Activated CD4-positive, alpha-beta memory T cell treated with anti-CD3 and anti-CD28 coated beads for 36 hours (primary cell): ENCODE measurements around the gene HABP2. TPM values are rescaled to one million over a fixed set of nuclear protein-coding genes. Genes with fewer than 3 reads are reported as not detected.

ENCODE experiments used
- CTCF ChIA-PET: fragments of 350-600 bp; sonication (Branson Sonifier 250); formaldehyde crosslinking; loops from one replicate; lab custom pipeline; 2021; ENCODE audit warnings: antibody characterized with exemption, inconsistent platforms; lab: Charles Lee
- POLR2A ChIA-PET: fragments of 350-600 bp; sonication (Branson Sonifier 250); formaldehyde crosslinking; loops from one replicate; lab custom pipeline; 2021; ENCODE audit warnings: antibody characterized with exemption; lab: Charles Lee
- DNase-seq: peaks from one replicate; pipeline ENCODE4 v3.0.0-alpha.2; 2020
- H3K27ac Mint-ChIP-seq: one replicate; pipeline ENCODE4 v1.8.0; 2021; ENCODE audit warnings: mixed read lengths
- H3K27me3 Mint-ChIP-seq: one replicate; pipeline ENCODE4 v1.8.0; 2021; ENCODE audit warnings: mixed read lengths
- H3K36me3 Mint-ChIP-seq: one replicate; pipeline ENCODE4 v1.8.0; 2021; ENCODE audit warnings: mixed read lengths
- H3K4me1 Mint-ChIP-seq: one replicate; pipeline ENCODE4 v1.8.0; 2021; ENCODE audit warnings: low read depth, mixed read lengths
- H3K4me3 Mint-ChIP-seq: one replicate; pipeline ENCODE4 v1.8.0; 2021; ENCODE audit warnings: mild to moderate bottlenecking, mixed read lengths
- H3K9me3 Mint-ChIP-seq: one replicate; pipeline ENCODE4 v1.8.0; 2021; ENCODE audit warnings: mixed read lengths
- intact Hi-C: fragments of 100-400 bp; cut with micrococcal nuclease; formaldehyde crosslinking; loops from one replicate; pipeline ENCODE4 v1.15.1; 2023
- total RNA-seq, 2 experiments: library from RNA; stranded (reverse); gene quantifications; one replicate each; pipeline ENCODE4 v1.2.3, GENCODE V29; 2021

Gene HABP2
- total RNA-seq, 2 experiments from 2014 or later, result not detected

DNA sequence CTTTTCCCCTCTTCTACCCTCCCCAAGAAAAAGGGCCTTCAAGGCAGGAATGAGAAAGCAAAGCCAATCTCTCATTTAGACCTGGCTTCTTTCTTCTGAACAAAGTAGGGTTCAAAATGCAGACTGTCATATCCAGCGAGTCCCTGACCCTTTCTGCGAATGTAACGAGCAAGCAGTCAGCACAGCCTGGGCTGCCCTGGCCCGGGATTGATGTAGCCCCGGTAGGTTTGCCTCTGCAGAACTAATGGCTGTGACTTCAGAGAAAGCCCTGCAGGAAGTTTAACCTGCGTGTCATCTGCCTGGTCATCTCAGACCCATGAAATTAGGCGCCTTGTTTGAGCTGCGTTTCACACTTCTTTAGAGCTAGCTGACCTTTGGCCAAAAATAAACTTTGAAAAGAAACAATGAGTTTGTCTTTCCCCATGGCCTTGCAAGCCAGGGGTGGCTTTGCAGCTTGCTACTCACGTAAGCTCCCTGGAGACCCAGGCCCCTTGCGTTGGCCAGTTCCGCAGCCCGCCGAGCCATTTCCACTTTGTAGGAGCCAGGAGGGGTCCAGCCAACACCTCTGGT is 36.4 kb downstream of the HABP2 start:
- H3K4me1 Mint-ChIP-seq, result no peaks in the 10 kb centered on the region
- H3K36me3 Mint-ChIP-seq, result no peaks in the 10 kb centered on the region
- no peak overlapping the region for H3K4me3 Mint-ChIP-seq
- ChIA-PET POLR2A (no interaction called here), CTCF (no interaction called here)
- no peak overlapping the region for H3K27ac Mint-ChIP-seq
- intact Hi-C loops, result no loop called here
- H3K9me3 Mint-ChIP-seq, result no peaks in the 10 kb centered on the region
- peaks cover 6% of the 10 kb centered on the region for H3K27me3 Mint-ChIP-seq
- DNase-seq, result no peak

DNA sequence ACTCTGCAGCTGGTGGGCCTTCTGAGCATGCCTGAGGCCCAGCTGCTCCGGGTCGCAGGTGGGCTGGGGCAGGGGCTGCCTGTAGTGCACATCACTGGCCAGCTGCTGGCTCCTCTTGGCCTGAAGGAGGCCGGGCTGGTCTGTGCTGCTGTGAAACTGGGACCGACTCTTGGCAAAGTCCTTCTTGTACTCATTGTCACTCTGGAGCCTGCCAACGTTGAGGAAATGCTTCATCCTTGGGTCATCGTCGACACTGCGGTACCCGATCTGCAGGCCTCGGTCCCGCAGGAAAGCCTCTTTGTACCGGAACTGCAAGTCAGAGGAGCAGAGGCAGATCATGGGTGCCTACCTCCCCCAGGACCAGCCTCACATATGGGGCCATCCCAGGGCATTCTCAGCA is 37.7 kb downstream of the HABP2 start:
- CTCF ChIA-PET, result no interaction called here
- Mint-ChIP-seq H3K27me3 (peaks cover 6% of the 10 kb centered on the region), H3K4me3 (no peak overlapping the region), H3K27ac (no peak overlapping the region), H3K4me1 (no peaks in the 10 kb centered on the region), H3K9me3 (no peaks in the 10 kb centered on the region), H3K36me3 (no peaks in the 10 kb centered on the region)
- no peak for DNase-seq
- POLR2A ChIA-PET, result no interaction called here
- intact Hi-C loops, result no loop called here

DNA sequence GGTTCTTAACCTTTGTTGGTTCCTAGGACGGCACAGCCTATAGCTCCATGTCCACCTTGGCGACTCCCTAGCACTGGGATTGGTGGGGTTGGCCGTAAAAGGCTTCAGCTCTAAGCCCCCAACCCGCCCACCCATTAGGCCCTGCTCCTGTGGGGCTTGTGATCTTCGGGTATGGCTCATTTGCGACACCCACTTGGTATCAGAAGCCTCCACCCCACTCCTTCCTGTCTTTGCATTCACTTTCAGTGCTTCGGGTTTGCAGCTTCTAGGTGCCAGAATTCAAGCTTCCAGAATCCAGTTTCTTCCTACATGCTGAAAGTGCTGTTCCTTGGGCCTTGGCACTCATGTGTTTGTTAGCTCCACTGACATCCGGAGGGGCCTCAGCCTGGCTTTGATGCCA is 39.5 kb downstream of the HABP2 start:
- ChIA-PET POLR2A (no interaction called here), CTCF (no interaction called here)
- H3K27me3 Mint-ChIP-seq, result peaks cover 7% of the 10 kb centered on the region
- H3K4me3 Mint-ChIP-seq, result no peak overlapping the region
- H3K9me3 Mint-ChIP-seq, result no peaks in the 10 kb centered on the region
- no peak for DNase-seq
- no peaks in the 10 kb centered on the region for H3K36me3 Mint-ChIP-seq
- intact Hi-C loops, result no loop called here
- H3K4me1 Mint-ChIP-seq, result no peaks in the 10 kb centered on the region
- H3K27ac Mint-ChIP-seq, result no peak overlapping the region

DNA sequence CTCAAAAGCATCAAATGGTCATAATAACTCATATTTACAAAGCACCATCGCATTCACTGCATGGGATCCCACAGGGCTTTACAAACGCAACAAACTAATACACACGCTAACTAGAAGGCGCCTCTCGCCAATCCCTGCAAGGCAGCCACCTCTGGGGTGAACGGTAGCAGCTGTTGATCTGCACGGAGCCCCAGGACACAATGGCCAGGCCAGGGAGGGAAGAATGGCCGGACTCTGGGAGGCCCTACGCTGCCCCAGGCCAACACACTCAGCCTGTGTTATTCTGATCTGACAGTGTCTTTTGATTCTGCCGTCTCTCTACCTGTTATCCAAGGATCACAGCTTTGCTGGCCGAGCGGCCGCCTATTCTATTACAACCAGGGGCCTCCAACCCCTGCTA is 41.8 kb downstream of the HABP2 start:
- Mint-ChIP-seq H3K36me3 (no peaks in the 10 kb centered on the region), H3K9me3 (no peaks in the 10 kb centered on the region), H3K4me1 (no peaks in the 10 kb centered on the region), H3K27me3 (peaks cover 7% of the 10 kb centered on the region), H3K27ac (no peak overlapping the region), H3K4me3 (no peak overlapping the region)
- CTCF ChIA-PET, result no interaction called here
- POLR2A ChIA-PET, result no interaction called here
- no peak for DNase-seq
- intact Hi-C loops, result no loop called here

DNA sequence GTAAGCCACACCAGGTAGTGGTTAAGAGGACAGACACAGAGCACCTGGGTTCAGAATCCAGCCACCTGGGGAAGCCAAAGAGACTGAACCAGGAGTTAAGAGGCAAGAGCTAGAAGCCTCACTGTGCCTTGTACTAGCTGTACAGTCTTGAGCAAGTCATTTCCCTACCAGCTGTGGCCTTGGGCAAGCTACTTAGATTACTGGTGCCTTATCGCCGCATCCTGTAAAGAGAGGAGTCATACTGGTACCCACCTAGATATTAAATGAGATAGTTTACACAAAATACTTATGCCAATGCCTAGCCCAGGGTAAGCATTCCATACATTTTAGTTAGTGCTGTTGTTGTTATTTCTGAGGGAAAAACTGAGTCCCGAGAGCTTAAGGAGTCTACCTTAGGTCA is 47.7 kb downstream of the HABP2 start:
- Mint-ChIP-seq H3K4me3 (no peak overlapping the region), H3K4me1 (no peaks in the 10 kb centered on the region), H3K36me3 (no peaks in the 10 kb centered on the region), H3K27ac (no peak overlapping the region), H3K27me3 (peaks cover 1% of the 10 kb centered on the region), H3K9me3 (no peaks in the 10 kb centered on the region)
- no peak for DNase-seq
- ChIA-PET POLR2A (no interaction called here), CTCF (no interaction called here)
- intact Hi-C loops, result no loop called here

DNA sequence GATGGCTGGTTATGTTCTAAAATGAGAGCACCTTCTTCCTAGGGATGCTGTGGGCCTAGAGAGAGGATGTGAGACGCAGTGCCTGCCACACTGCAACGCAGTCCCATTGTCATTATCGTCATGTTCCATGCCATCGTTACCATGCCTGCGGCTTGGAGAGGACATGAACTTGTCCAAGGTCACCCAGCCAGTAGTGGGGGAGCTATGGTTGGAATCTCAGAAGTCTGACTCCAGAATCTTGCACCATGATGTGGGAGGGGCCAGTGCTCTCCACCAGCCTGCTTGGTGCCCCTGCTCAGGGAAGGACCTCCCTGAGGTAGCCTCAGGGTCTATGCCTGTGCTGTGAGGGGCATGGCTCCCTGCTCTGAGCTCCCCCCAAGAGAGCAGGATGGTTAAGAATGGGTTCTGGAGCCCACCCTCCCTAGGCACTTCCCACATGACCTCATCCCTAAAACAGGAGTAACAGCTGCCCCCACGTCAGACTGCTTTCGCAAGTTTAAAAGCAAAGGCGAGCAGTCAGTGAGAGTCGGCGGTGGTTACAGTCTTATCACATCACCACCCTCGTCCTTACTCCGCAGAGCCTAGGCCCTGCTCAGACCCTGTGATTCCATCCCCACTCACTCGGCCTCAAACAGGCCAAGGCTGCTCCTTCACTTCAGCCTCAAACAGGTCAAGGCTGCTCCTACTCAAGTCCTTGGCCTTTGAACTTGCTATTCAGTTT is 50.4 kb downstream of the HABP2 start:
- Mint-ChIP-seq H3K4me1 (no peaks in the 10 kb centered on the region), H3K27me3 (no peaks in the 10 kb centered on the region), H3K36me3 (no peaks in the 10 kb centered on the region), H3K27ac (no peak overlapping the region), H3K9me3 (no peaks in the 10 kb centered on the region), H3K4me3 (no peak overlapping the region)
- intact Hi-C loops, result no loop called here
- DNase-seq, result no peak
- CTCF ChIA-PET, result no interaction called here
- POLR2A ChIA-PET, result no interaction called here

DNA sequence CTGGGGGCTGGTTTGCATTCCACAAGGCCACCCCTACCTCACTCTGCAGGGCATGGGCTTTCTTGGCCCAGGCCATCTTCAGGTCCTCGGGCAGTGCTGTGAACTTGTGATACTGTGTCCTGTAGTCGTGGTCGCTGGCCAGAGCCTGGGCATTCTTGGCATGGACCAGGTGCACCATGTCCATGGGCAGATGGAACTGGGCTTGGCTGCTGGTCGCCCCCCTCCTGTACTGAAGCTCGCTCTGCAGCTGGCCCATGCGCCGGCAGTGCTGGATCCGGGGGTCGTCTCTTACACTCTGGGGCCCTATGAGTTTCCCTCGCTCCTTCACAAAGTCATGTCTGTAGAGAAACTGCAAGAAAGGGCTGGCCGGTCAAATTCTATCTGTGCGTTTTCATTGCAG is 51.7 kb downstream of the HABP2 start:
- H3K4me3 Mint-ChIP-seq, result no peak overlapping the region
- ChIA-PET POLR2A (no interaction called here), CTCF (no interaction called here)
- H3K27me3 Mint-ChIP-seq, result no peaks in the 10 kb centered on the region
- intact Hi-C loops, result no loop called here
- no peak overlapping the region for H3K27ac Mint-ChIP-seq
- DNase-seq, result no peak
- no peaks in the 10 kb centered on the region for H3K9me3 Mint-ChIP-seq
- H3K4me1 Mint-ChIP-seq, result no peaks in the 10 kb centered on the region
- H3K36me3 Mint-ChIP-seq, result no peaks in the 10 kb centered on the region

DNA sequence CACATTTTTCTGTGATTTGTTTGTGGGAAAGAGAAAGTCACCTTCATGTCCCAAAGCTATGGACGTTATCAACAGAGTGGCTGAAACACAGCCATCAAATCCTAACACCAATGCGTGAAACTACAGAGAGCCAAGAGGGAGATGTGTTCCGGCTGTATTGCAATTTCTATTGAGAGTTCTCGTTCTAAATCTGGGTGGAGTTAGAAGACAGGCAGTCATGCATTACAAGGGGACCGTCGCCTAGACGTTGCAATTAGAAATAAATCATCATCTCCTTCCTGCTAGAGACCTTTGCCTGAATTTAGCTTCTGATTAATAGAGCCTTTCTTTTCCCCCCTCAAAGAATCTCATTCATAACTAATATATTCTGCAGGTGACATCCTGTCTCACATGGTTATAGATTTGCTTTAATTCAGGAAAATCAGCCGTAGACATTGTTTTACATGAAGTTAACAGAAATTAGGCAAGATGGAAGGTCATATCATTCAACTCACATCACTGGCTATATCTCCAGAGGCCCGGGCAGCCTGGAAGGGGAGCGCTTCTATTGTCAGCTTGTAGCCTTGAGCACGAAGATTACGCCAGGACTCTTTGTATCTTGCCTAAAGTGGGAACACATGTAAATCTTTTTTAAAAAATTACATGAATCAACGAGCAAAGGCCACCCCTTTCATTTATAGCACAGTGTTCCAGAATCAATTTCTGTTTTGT is 52.6 kb downstream of the HABP2 start:
- DNase-seq, result no peak
- intact Hi-C loops, result no loop called here
- Mint-ChIP-seq H3K9me3 (no peaks in the 10 kb centered on the region), H3K4me1 (no peaks in the 10 kb centered on the region), H3K27ac (no peak overlapping the region), H3K36me3 (no peaks in the 10 kb centered on the region), H3K27me3 (peaks cover 1% of the 10 kb centered on the region), H3K4me3 (no peak overlapping the region)
- POLR2A ChIA-PET, result no interaction called here
- CTCF ChIA-PET, result interaction anchor here (1.0 kb wide), 1 partner anchor 11 kb away, joined by 3 read pairs; no protein-coding TSS in a partner anchor

DNA sequence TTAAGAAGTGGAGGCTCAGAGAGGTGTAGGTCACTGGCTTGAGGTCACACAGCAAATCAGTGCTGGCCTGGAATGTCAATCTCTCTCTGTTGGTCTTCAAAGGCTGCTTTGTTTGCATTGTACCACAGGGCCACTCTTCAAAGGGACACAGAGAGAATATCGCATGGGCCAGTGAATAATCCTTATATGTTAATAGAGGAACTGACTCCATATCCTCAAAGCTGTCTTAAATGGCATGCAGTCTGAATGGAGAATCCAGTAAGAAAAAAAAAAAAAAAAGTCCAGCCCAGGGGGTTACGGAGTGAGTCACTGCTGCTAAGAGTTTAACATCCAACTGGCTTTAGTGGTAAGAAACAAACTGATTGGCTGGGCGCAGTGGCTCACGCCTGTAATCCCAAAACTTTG is 56.9 kb downstream of the HABP2 start:
- Mint-ChIP-seq H3K27me3 (peaks cover 7% of the 10 kb centered on the region), H3K4me3 (no peak overlapping the region), H3K4me1 (no peaks in the 10 kb centered on the region), H3K9me3 (no peaks in the 10 kb centered on the region), H3K27ac (no peak overlapping the region), H3K36me3 (no peaks in the 10 kb centered on the region)
- POLR2A ChIA-PET, result no interaction called here
- intact Hi-C loops, result no loop called here
- CTCF ChIA-PET, result no interaction called here
- DNase-seq, result no peak

DNA sequence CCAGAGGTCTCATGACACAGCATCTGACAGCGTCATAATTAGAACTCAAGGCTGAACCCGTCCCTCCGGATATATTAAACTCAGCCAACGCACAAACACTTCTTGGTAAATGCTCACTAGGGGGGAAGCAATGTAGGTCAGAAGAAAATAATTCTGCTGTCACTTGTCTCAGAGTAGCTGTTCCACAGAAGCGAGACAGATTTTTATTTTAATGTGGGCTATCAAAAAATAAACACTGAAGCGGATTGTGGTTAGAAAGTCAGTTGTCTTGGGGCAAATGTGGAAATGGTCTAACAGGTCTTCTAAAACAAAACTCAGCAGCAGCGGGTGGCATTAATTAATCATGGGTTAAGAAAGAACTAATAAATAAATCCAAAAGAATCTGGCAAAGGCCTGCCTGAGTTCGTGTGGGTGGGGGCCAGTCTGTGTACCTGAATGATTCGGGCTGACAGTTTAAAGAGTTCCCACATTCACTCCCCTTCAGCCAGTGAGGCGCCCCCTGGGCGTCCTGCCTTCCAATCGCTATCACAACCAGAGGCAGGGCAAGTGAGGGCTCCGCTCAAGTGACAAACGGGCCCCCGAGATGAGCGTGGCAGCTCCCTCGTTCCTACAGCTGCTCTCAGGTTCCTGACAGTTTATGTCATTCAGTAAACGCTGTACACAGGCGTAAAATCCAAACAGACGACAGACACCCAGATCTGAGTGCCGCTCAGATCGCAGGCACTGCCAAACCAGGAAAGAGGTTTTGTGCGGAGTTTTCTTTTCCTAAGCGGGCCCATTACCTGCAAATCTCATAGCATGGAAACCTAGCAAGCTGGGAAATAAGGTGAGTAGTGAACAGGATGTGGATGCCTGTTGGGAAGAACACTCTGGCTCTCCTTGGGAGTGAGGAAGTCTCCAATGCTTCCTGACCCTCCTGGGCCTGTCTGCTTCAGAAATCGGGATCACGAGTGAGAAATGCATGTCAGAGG is 58.1 kb downstream of the HABP2 start:
- Mint-ChIP-seq H3K27me3 (peaks cover 10% of the 10 kb centered on the region), H3K9me3 (no peaks in the 10 kb centered on the region), H3K36me3 (no peaks in the 10 kb centered on the region), H3K27ac (no peak overlapping the region), H3K4me3 (no peak overlapping the region), H3K4me1 (no peaks in the 10 kb centered on the region)
- ChIA-PET CTCF (no interaction called here), POLR2A (no interaction called here)
- no peak for DNase-seq
- intact Hi-C loops, result no loop called here

DNA sequence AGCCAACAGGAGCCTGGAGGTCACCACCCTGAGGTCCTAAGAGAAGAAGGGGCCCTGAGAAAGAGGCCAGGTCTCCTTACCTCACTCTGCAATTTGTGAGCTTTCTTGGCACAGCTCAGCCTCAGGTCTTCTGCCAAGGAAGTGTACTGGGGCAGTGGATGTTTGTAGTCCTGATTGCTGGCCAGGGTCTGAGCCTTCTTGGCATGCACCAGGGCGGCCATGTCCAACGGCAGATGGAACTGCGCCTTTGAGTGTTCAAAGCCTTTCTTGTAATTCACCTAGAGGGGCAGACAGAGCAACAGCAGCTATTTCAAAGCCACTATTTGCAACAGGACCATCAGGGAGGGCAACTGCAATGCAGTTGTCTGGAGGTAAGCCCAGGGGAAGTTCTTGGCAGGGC is 59.3 kb downstream of the HABP2 start:
- POLR2A ChIA-PET, result no interaction called here
- CTCF ChIA-PET, result interaction anchor here (0.7 kb wide), 1 partner anchor 113 kb away, joined by 4 read pairs; no protein-coding TSS in a partner anchor
- DNase-seq, result no peak
- intact Hi-C loops, result no loop called here
- Mint-ChIP-seq H3K27ac (no peak overlapping the region), H3K4me1 (no peaks in the 10 kb centered on the region), H3K9me3 (no peaks in the 10 kb centered on the region), H3K4me3 (no peak overlapping the region), H3K36me3 (no peaks in the 10 kb centered on the region), H3K27me3 (peaks cover 20% of the 10 kb centered on the region)

DNA sequence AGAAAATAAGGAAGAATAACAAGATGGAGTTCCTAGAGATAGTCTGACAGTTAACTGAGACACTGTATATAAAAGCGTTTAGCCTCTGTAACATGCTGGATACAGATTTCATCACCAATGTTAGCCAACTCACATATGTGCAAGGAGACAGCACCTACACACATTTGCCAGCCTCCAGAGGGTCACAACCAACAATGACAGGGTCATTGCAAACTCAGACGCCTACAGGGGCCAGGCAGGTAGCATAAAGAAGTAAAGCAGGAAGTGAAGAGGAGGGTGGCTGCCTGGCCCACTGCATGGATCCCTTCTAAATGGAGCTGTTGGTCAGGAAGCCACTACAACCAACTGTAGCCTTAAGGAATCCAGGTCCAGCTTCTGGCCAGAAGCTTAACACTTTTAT is 60.6 kb downstream of the HABP2 start:
- Mint-ChIP-seq H3K27ac (no peak overlapping the region), H3K4me1 (no peaks in the 10 kb centered on the region), H3K9me3 (no peaks in the 10 kb centered on the region), H3K36me3 (no peaks in the 10 kb centered on the region), H3K27me3 (peaks cover 29% of the 10 kb centered on the region), H3K4me3 (no peak overlapping the region)
- intact Hi-C loops, result no loop called here
- ChIA-PET POLR2A (no interaction called here), CTCF (interaction anchor here (0.6 kb wide), 1 partner anchor 1382 kb away, joined by 3 read pairs; no protein-coding TSS in a partner anchor)
- no peak for DNase-seq
